Mononuclear cell (primary cell): ENCODE data around the gene DSE. TPM values are rescaled to one million over a fixed set of nuclear protein-coding genes. Genes with fewer than 3 reads are reported as not detected.

Experiments
- H3K27me3 ChIP-seq: 2 replicates; pipeline ENCODE4 v1.6.0; 2011; ENCODE audit warnings: low read length, control low read depth; ENCODE audit not compliant: insufficient read depth
- H3K4me1 ChIP-seq: 2 replicates; pipeline ENCODE4 v1.5.1; 2011; ENCODE audit warnings: mild to moderate bottlenecking, low read length, control low read depth; ENCODE audit not compliant: insufficient read depth
- H3K4me3 ChIP-seq: 2 replicates; pipeline ENCODE4 v1.5.1; 2011; ENCODE audit warnings: mild to moderate bottlenecking, low read length, moderate library complexity
- H3K9me3 ChIP-seq: 2 replicates; pipeline ENCODE4 v1.5.1; 2011; ENCODE audit warnings: low read depth, mild to moderate bottlenecking, control low read depth, low read length
- total RNA-seq: library from RNA; depleted of rRNA; stranded (reverse); fragments of >200 nt; gene quantifications from one replicate; pipeline ENCODE4 v1.2.3, GENCODE V29; 2012

DSE gene
- total RNA-seq, 1 donor = 98.8 TPM

- peaks cover 52% of the 10 kb centered on the region for H3K4me1 ChIP-seq
- H3K27me3 ChIP-seq = peaks cover 3% of the 10 kb centered on the region
- H3K4me3 ChIP-seq = peak overlapping the region; percentile 57
- H3K9me3 ChIP-seq = no peaks in the 10 kb centered on the region
These were observed 572 bp downstream of the DSE start for GRCh38 chr6:116371120-116371917.

- Histone ChIP-seq H3K27me3 (peaks cover 3% of the 10 kb centered on the region), H3K4me1 (peaks cover 51% of the 10 kb centered on the region), H3K9me3 (no peaks in the 10 kb centered on the region), H3K4me3 (peak overlapping the region; percentile 57)
These were observed 1.1 kb downstream of the DSE start for GRCh38 chr6:116371918-116372209.

- Histone ChIP-seq H3K27me3 (peaks cover 3% of the 10 kb centered on the region), H3K4me1 (peaks cover 40% of the 10 kb centered on the region), H3K9me3 (no peaks in the 10 kb centered on the region), H3K4me3 (no peak overlapping the region)
These were observed 2.6 kb downstream of the DSE start for GRCh38 chr6:116373300-116373699.

- H3K4me3 ChIP-seq = no peak overlapping the region
- peaks cover 3% of the 10 kb centered on the region for H3K27me3 ChIP-seq
- peaks cover 35% of the 10 kb centered on the region for H3K4me1 ChIP-seq
- H3K9me3 ChIP-seq = no peaks in the 10 kb centered on the region
These were observed 3.2 kb downstream of the DSE start for GRCh38 chr6:116373940-116374339.

GRCh38 chr6:116374586-116374985 lies 3.8 kb downstream of the DSE start:
- Histone ChIP-seq H3K9me3 (no peaks in the 10 kb centered on the region), H3K27me3 (peaks cover 3% of the 10 kb centered on the region), H3K4me1 (peaks cover 29% of the 10 kb centered on the region), H3K4me3 (no peak overlapping the region)

GRCh38 chr6:116375262-116375661 lies 4.5 kb downstream of the DSE start:
- no peaks in the 10 kb centered on the region for H3K9me3 ChIP-seq
- H3K4me3 ChIP-seq = no peak overlapping the region
- H3K27me3 ChIP-seq = peaks cover 3% of the 10 kb centered on the region
- H3K4me1 ChIP-seq = peaks cover 22% of the 10 kb centered on the region

- Histone ChIP-seq H3K27me3 (peaks cover 3% of the 10 kb centered on the region), H3K9me3 (no peaks in the 10 kb centered on the region), H3K4me3 (no peak overlapping the region), H3K4me1 (peaks cover 20% of the 10 kb centered on the region)
These were observed 5.4 kb downstream of the DSE start for GRCh38 chr6:116376149-116376548.

- Histone ChIP-seq H3K27me3 (peaks cover under 1% of the 10 kb centered on the region), H3K9me3 (no peaks in the 10 kb centered on the region), H3K4me3 (no peak overlapping the region), H3K4me1 (no peaks in the 10 kb centered on the region)
These were observed 9.0 kb downstream of the DSE start for GRCh38 chr6:116379764-116380163.

- Histone ChIP-seq H3K4me1 (peaks cover 5% of the 10 kb centered on the region), H3K27me3 (no peaks in the 10 kb centered on the region)
These were observed 9.6 kb downstream of the DSE start for GRCh38 chr6:116380346-116380745.

GRCh38 chr6:116381000-116381399 lies 10.3 kb downstream of the DSE start:
- Histone ChIP-seq H3K9me3 (no peaks in the 10 kb centered on the region), H3K27me3 (no peaks in the 10 kb centered on the region), H3K4me1 (peaks cover 9% of the 10 kb centered on the region), H3K4me3 (no peak overlapping the region)

More at GRCh38 chr6:116380346-116380745, 9.6 kb downstream of the DSE start:
- H3K4me3 ChIP-seq = no peak overlapping the region
- no peaks in the 10 kb centered on the region for H3K9me3 ChIP-seq

- Histone ChIP-seq H3K27me3 (no peaks in the 10 kb centered on the region), H3K4me3 (no peak overlapping the region), H3K4me1 (peaks cover 25% of the 10 kb centered on the region), H3K9me3 (no peaks in the 10 kb centered on the region)
These were observed 11.8 kb downstream of the DSE start for GRCh38 chr6:116382587-116382986.

GRCh38 chr6:116384727-116385458 lies 14.1 kb downstream of the DSE start:
- H3K4me3 ChIP-seq = no peak overlapping the region
- no peaks in the 10 kb centered on the region for H3K9me3 ChIP-seq
- peaks cover 40% of the 10 kb centered on the region for H3K4me1 ChIP-seq
- no peaks in the 10 kb centered on the region for H3K27me3 ChIP-seq

GRCh38 chr6:116385459-116385802 lies 14.7 kb downstream of the DSE start:
- H3K9me3 ChIP-seq = no peaks in the 10 kb centered on the region
- H3K4me1 ChIP-seq = peaks cover 44% of the 10 kb centered on the region
- H3K4me3 ChIP-seq = no peak overlapping the region
- H3K27me3 ChIP-seq = no peaks in the 10 kb centered on the region

GRCh38 chr6:116385921-116386320 lies 15.2 kb downstream of the DSE start:
- Histone ChIP-seq H3K4me1 (peaks cover 48% of the 10 kb centered on the region), H3K27me3 (no peaks in the 10 kb centered on the region), H3K9me3 (no peaks in the 10 kb centered on the region), H3K4me3 (no peak overlapping the region)

- Histone ChIP-seq H3K27me3 (no peaks in the 10 kb centered on the region), H3K4me1 (peaks cover 55% of the 10 kb centered on the region), H3K9me3 (no peaks in the 10 kb centered on the region), H3K4me3 (no peak overlapping the region)
These were observed 16.0 kb downstream of the DSE start for GRCh38 chr6:116386581-116387299.
